ENCODE measurements around the gene INPP5E.
"Not testable (repeated sequence)": the region's sequence is repeated elsewhere in the genome, so short reads cannot be mapped to it uniquely, and the experiment has no call there.

INPP5E gene

DNA sequence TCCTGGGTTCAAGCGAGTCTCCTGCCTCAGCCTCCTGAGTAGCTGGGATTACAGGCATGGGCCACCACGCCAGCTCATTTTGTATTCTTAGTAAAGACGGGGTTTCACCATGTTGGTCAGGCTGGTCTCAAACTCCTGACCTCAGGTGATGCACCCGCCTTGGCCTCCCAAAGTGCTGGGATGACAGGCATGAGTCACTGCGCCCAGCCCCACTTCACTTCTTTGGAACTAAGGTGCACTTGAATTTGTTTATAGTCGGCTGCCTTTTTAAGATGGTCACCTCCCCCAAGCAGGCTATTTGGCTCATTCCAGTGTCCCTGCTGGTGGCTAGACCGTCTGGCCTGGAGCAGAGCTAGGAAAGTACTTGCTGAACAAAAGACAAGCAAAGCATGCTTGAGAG is 14.3 kb downstream of the INPP5E start:
- not testable (repeated sequence) for DNase-seq

DNA sequence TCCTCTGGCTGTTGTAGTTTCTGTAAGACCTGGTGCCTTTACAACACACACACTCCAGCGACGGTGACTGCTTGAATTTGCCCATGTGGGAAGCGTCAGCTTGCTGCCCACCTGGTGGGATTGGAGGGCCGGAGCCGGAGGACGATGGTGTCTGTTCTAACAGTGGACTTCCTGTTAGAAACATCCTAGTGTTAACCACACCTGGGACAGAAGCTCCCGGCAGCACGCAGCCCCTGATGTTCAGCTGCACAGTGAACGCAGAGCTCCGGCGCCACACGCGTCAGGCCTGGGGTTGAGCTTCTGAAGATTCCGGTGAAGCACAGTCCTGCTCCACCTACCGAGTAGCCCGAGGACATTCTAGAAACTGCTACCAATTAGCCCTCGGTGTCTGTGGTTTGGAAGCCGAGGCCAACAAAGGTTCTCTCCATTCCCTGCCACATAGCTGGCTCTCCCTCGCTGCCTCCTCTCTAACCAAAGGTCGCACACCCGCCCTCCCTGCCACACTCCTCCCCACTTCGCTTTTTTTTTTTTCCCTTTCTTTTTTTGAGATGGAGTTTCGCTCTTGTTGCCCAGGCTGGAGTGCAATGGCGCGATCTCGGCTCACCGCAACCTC is 14.8 kb downstream of the INPP5E start:
- DNase-seq: no peak

DNA sequence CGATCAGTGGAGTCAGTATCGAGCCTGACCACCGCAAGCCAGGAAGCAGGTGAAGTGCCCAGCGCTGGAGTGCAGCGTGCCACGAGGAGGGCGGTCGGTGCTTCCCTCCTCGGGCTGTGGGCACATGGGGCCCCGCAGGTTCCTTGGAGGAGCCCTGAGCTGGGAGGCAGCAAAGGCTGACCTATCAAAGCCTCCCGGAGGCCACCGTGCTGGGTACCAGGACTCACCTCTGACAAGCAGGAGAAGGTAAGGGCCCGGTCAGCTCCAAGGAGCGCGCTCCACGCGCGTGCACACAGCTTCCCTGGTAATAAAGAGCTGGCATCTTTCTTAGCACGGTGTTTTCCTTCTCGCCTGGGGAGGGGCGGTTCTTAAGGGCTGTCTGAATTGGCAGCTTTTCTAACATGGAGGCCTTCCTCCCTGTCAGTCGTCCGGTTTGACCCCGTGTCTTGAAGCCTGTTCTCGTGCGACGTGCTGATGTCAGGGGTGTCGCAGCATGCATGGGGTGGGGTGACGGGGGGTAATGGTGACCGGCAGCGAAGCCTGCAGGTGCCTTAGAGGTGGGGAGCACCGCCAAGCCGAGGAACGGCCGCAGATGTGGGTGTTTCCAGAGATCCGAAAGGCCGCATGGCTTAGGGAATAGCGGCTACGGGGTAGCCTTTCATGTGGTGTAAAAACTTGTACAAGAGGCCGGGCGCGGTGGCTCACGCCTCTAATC is 16.1 kb downstream of the INPP5E start:
- DNase-seq: no peak

DNA sequence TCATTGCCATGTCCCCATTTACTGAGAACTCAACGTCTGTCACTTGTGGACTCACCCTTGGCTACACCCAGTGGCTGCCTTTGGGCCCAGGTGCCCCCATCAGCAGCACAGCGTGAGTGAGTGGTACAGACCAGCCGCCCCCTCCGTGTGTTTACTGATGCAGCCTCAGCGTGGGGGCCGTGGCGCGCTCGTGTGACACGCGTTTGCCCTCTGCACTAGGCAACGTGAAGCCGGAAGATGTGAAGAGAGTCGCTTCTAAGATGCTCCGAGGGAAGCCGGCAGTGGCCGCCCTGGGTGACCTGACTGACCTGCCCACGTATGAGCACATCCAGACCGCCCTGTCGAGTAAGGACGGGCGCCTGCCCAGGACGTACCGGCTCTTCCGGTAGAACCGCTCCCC is 16.8 kb downstream of the INPP5E start:
- DNase-seq: no peak

DNA sequence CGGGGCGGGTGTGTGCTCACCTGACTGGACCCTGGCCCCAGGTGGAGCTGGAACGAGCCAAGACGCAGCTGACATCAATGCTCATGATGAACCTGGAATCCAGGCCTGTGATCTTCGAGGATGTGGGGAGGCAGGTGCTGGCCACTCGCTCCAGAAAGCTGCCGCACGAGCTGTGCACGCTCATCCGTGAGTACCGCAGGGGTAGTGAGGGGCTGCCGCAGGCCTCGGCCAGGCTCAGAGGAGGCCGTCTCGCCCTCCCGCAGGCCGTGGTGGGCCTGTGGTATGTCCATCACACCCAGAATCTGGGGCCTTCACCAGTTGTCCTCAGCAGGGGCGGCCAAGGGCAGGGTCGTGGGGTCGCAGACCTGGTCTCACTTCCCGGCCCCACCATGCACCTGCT is 17.9 kb downstream of the INPP5E start:
- DNase-seq: no peak

DNA sequence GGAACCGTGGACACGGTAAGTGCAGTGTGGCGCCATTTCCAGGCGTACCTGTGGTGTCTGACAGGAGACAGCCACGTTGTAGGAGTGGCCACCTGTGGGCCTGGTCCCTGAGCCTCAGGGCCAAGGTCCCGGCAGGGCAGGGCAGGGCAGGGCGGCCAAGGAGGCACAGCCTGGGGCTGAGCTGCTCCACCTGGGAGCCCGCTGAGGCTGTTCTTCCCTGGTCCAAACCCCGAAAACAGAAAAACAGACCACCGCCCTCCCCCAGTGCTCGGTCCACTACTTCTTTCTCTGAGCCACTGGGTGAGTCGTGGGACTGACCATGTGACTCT is 20.6 kb downstream of the INPP5E start:
- no peak for DNase-seq

DNA sequence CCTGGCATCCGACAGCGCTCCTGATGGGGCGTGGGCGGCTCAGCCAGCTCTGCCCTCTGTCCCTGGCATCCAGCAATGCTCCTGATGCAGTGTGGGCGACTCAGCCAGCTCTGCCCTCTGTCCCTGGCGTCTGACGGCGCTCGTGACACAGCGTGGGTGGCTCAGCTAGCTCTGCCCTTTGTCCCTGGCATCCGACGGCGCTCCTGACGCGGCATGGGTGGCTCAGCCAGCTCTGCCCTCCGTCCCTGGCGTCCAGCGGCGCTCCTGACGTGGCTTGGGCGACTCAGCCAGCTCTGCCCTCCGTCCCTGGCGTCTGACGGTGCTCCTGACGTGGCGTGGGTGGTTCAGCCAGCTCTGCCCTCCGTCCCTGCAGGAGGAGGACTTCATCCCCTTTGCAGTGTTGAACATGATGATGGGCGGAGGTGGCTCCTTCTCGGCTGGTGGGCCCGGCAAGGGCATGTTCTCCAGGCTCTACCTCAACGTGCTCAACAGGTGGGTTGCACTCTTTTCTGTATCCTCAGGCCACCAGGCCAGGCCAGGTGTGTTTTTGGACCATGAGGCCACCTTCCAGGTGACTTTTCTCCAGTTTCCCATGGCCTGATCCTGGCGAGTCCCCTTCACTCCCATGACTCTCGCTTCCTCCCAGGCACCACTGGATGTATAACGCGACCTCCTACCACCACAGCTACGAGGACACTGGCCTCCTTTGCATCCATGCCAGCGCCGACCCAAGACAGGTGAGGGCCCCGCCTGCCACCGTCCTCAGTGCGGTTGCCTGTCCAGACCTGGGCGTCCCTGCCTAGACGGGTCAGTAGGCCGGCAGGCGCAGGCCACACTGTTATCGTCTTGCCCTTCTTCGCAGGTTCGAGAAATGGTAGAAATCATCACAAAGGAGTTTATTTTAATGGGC is 21.2 kb downstream of the INPP5E start:
- no peak for DNase-seq

DNA sequence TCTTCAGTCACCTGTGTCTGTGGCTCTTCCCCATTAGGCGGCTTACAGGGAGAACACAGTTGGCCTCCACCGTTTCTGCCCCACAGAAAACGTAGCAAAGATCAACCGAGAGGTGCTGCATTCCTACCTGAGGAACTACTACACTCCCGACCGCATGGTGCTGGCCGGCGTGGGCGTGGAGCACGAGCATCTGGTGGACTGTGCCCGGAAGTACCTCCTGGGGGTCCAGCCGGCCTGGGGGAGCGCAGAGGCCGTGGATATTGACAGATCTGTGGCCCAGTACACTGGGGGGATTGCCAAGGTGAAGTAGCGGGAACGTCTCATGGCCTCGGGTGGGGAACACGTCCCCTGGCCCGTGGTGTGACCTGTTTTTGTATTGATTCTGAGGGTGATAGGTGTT is 22.7 kb downstream of the INPP5E start:
- DNase-seq: no peak

DNA sequence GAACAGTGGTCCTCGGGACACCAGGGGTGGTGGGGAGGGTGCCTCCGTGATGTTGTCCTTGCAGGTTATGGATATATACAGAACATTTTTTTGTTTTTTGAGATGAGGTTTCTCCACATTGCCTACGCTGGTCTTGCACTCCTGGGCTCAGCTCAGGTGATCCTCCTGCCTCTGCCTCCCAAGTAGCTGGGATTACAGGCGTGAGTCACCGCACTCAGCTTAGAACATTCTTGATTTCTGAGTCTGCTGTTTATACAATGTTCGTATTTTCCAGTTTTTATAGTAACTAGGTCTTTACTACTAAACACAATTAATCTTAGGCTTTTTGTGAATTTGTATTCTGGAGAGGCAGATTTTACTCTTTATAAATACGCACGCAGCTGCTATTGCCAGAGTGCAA is 23.2 kb downstream of the INPP5E start:
- DNase-seq: no peak

DNA sequence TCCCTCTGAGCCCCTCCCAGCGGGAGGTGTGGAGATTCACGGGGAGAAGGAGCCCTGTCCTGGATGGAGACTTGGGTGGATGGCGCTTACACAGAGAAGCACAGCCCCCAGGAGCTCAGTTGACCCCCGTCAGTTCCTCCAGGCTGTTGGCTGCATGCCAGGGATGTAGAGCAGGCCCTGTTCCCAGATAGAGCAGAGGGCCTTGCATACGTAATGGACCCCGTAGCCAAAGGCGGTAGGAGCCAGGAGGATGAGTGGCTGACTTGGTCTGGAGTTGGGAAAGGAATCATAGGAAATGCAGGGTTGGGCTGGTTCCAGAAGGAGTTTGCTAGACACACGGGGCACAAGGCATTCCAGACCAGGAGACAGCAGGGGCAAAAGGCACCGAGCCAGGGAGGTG is 26.7 kb downstream of the INPP5E start:
- DNase-seq: no peak

DNA sequence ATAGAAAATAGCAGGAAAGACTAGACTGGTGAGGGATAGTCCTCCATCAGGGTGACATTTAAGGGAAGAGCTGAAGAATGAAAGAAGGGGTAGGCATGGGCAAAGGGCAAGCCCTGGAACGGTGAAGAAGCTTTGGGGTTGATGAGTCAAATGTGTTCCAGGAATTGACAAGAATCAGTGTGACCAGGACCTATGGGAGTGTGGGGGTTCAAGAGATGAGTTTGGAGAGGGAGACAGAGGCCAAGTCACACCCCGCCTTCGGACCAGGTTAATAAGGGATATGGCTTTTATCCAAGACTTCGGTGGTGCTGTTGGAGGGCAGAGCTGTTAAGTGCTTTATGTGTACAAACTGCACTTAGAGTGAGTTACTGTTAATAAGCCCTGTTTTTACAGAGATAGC is 28.3 kb downstream of the INPP5E start:
- no peak for DNase-seq

DNA sequence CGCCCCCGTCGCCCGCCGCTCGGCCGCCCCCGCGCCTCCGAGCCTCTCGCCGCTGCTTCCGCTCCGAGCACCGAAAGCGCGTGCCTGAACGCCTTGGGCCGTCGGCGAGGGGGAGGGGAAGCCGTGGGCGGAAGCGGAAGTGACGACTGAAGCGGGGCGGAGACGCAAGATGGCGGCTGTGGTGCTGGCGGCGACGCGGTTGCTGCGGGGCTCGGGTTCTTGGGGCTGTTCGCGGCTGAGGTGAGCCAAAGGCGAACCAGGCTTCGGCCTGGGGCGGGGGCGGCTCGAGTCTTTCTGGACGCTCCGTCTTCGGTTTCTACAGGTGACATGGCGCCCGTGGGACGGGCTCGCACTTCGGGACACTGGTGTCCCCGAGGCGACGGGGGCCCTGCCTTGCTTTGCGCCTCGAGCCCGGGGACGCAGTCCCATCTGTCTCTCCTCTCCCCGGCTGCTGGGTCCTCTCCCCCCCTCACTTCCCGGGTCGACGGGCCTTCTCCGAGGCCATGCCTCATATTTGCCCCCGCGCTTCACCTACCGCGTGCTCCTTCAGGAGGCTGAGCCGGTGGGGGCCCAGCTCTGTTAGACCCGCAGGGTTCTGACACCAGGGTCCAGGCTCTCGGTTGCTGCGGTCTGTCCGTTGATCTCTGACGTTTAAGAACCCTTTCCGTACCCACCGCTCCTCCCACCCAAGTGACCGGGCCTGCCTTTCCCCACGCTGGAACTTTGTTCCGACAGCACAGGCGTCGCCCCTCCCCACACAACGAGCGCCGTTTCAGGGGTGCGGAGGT is 29.0 kb downstream of the INPP5E start, which contains the start of the genes ENTR1 and PMPCA:
TSS of gene ENTR1 (minus strand) at position 115 of the 788 bp plus-strand sequence. CDS start 217 bp downstream, outside the sequence.
TSS of gene PMPCA (plus strand) at position 159 of the 788 bp plus-strand sequence. CDS start at position 170, 11 bp downstream.
- DNase-seq: peak; percentile 78

DNA sequence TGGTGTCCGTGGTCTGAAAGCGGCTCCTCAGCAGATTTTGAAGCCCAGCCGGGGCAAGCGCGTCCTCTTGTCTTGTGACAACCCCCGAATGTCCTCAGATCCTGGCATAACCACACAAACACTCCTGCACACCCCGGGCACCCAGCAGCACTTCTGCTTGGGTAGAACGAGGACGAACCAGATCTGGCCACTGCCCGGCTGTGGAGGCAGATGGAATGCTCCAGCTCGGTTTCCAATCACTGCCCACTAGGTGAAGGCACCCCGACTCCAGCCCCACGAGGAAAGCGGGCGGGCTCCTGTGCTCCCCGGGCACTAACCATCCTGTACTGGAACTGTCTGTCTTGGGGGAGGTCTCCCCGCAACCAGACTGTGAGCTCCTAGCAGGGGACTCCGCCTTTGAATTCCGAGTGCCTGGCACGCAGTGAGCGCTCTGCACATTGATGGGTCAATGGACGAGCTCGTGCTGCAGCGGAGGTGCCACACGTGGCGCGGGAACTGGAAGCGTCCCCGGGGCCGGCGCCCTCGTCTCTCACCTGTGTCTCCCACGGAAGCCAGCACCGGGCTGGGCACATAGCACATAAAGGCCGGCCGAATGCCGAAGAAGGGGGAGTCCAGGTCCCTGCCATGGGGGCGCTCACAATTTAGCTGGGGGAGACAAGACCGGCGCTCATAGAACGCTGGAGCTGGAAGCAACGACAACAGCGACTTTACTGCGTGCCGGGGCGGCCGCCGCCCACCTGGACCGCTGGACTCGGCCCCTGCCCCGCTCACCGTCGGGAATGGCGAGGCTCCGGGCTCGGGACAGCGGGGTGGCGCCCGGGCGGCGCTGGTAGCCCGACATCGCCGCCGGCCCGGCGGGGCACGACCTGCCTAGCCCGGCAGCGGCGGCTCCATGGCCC is 29.8 kb downstream of the INPP5E start:
- DNase-seq: peak; percentile 5

DNA sequence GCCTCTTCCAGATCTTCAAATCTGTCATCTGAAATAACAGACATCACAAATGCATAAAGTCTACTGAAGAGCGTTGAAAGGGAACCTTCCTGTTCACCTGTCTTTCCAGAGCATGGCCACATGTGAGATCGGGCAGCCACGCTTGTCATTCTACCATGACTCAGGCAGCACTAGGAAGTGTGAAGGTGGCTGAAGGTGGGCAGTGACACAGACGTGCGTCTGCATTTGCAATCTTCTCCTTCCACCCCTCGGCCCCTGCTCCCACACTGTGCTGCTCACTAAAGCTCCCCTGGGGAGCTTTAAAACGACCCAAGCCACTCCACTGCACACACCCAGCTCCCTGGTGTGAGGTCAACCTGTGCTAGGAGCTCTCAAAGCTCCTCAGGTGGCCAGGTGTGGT is 31.7 kb downstream of the INPP5E start:
- no peak for DNase-seq

DNA sequence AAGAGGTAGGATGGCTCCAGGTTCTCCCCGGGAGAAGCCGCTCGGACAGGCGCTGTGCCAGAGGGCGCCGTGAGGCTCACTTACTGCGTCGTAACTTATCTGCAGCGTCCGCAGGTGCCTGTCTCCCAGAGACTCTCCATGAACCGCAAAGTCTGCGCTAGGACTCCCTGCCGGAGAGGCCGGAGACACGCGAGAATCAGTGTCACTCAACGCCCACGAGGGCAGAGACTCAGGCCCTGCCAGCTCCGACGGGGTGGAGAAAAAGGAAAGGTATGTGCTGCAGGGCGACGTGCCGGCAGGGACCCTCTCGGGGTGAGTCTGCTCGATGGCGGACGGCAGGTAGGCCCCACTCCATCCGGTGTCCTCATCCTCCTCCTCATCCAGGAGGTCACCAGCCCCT is 32.6 kb downstream of the INPP5E start:
- not testable (repeated sequence) for DNase-seq

DNA sequence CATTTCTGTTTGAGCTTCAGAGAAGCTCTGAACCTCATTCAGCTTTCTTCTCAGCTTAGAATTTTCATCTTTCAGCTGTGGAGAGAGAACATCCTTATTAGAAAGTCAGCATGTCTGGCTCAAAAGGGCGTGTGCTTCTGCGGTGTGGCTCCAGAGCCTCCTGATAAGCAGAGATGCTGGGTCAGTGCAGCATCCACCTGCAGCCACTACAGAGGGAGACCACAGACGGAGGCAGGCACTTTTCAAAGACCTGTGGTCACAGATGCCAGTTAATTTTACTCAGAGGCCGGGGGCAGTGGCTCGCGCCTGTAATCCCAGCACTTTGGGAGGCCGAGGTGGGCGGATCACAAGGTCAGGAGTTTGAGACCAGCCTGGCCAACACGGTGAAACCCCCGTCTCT is 33.7 kb downstream of the INPP5E start:
- not testable (repeated sequence) for DNase-seq

DNA sequence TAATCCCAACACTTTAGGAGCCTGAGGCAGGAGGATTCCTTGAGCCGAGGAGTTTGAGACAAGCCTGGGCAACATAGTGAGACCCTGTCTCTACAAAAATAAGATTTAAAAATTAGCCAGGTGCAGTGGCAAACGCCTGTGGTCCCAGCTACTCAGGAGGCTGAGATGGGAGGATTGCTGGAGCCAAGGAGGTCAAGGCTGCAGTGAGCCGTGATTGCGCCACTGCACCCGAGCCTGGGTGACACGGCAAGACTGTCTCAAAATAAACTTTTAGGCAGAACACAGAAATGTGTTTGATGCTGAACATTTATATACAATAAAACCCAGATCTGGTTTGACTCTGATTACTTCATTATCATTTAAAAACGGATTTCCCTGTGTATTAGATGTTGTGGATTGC is 34.2 kb downstream of the INPP5E start:
- no peak for DNase-seq

DNA sequence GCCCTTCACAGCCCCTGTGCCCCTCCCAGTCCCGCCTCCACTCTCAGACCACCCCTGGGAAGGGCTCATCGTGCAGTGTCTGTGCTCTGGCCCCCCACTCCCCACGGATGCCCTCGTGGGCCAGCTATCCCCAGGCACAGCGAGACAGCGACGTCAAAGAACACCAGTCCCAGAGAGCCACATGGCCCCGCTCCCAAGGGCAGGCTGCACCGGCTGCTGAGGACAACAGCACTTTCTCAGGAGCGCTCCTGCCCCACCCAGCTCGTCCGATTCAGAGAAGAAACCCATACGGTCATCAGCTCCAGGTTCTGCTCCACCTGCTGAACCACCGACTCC is 34.9 kb downstream of the INPP5E start:
- no peak for DNase-seq

DNA sequence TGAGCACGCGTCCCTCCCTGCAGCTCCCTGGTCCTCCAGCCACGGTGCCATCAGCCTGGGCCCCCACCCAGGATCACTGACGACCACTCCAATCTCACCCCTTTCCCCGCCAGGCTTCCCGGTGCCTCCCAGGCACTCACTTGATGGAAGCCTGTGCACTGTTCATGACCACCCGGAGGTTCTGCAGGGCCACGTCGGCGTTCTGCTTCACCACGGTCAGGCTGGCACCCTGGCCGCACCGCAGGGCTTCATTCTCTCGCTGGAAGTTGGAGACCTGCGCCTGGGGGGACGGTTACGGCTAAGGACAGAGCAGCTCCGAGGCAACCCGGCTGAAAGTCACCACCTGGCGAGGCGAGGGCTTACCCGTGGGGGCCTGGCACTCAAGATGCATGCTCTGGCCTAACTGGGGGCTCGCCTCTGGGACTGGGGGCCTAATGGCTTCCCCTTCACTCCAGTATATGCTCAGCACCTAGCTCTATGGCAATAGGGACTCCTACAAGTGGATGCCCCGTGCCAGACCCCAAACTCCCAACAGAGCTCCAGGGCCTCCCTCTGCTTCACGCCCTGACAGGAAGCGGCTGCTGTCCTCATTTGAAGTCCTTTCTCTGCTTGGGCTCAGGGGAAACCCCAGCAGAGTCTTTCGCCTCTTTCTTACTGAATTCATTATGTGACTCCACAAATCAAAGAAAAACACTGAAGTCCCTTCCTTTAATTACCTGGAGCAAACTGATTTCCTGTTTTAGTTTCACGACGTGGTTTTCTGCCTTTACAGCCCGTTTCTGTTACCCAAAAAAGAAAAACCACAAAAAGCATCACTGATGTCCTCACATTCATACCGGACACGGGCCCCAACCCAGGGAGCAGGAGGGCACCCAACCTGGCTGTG is 35.5 kb downstream of the INPP5E start:
- DNase-seq: no peak

DNA sequence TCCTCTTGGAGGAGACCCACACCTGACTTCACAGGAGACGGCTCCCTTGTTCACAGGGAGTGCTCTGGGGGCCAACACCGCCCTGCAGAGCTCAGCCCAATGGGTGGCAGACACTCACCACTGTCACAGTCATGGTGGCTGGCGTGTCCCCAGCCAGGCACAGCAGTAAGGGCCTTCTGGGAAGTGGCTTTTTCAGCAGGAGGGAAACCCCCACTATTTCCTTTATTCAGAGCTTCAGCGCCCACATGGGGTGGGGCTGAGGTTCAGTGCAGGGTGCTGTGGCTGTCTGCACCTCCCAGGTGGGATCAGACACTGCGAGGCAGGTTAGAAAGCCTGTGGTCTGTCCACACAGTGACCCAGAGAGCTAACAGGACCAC is 36.1 kb downstream of the INPP5E start:
- no peak for DNase-seq

DNA sequence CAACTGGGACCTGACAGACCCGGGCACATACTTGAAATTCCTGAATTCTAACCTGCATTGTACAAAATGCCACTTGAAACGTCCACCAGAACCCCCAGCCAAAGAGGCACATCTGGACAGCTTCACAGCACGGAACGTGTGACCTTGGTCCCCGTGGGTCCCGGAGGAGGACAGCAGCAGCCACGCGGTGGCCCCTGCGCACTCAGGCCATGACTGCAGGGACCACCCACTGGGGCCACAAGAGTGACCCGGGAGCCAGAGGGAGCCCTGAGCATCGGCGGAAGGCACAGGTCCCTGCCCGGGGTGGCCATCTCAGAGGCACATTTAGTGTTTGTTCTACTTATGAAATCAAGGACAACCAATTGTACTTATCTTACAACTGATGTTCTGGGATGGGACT is 37.6 kb downstream of the INPP5E start:
- no peak for DNase-seq
